OCI-LY1 (cell line): ENCODE measurements around the gene CDH23.

Experiments
- CTCF ChIP-seq: fragments of 200-600 bp; sonication (generic), shearing (Covaris generic); IDR thresholded peaks from 2 replicates; pipeline ENCODE4 v1.5.1; 2017; ENCODE audit warnings: mild to moderate bottlenecking, antibody characterized with exemption, low read length, moderate library complexity, mixed read lengths
- EZH2 ChIP-seq: fragments of 200-600 bp; sonication (generic), shearing (Covaris generic); IDR thresholded peaks from 2 replicates; pipeline ENCODE4 v1.8.0; 2017; ENCODE audit warnings: borderline replicate concordance, mixed run types, mild to moderate bottlenecking, antibody characterized with exemption, low read length, moderate library complexity, mixed read lengths

- TF ChIP-seq CTCF (no peak), EZH2 (no peak)
Observed at GRCh38 chr10:71780156-71780555, 383.4 kb downstream of the CDH23 start.
